OCI-LY1 (cell line): ENCODE results near the gene COL1A2.

Experiments
- EZH2 ChIP-seq: fragments of 200-600 bp; sonication (generic), shearing (Covaris generic); IDR thresholded peaks from 2 replicates; pipeline ENCODE4 v1.8.0; 2017; ENCODE audit warnings: borderline replicate concordance, mixed run types, mild to moderate bottlenecking, antibody characterized with exemption, low read length, moderate library complexity, mixed read lengths
- TF ChIP-seq, protein P1 (sequence below): fragments of 200-600 bp; sonication (generic), shearing (Covaris generic); IDR thresholded peaks from 2 replicates; pipeline ENCODE4 v1.5.1; 2017; ENCODE audit warnings: mild to moderate bottlenecking, antibody characterized with exemption, low read length, moderate library complexity, mixed read lengths

DNA sequence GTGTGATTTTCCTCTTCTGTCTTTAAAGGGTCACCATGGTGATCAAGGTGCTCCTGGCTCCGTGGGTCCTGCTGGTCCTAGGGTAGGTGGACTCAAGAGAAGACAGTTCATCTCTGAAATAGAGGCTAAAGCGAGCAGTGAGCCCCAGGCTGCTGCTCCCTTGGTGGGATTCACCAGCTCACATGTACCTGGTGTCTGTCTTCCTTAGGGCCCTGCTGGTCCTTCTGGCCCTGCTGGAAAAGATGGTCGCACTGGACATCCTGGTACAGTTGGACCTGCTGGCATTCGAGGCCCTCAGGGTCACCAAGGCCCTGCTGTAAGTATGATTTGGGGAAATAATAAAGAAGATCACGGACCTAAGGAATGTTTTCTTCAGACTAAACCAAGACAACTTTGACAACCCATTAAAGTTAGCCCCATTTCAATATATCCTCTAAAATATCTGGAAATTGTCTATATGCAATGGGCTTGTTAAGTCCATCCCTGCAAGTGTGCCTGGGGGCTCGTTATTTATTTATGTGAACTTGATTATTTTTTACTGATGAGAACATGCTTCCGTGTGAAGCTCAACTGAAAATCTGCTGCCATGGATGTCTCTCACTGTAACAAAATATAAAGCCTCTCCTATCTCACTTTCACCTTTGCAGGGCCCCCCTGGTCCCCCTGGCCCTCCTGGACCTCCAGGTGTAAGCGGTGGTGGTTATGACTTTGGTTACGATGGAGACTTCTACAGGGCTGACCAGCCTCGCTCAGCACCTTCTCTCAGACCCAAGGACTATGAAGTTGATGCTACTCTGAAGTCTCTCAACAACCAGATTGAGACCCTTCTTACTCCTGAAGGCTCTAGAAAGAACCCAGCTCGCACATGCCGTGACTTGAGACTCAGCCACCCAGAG is 32.5 kb downstream of the COL1A2 start:
- TF ChIP-seq, protein P1, sequence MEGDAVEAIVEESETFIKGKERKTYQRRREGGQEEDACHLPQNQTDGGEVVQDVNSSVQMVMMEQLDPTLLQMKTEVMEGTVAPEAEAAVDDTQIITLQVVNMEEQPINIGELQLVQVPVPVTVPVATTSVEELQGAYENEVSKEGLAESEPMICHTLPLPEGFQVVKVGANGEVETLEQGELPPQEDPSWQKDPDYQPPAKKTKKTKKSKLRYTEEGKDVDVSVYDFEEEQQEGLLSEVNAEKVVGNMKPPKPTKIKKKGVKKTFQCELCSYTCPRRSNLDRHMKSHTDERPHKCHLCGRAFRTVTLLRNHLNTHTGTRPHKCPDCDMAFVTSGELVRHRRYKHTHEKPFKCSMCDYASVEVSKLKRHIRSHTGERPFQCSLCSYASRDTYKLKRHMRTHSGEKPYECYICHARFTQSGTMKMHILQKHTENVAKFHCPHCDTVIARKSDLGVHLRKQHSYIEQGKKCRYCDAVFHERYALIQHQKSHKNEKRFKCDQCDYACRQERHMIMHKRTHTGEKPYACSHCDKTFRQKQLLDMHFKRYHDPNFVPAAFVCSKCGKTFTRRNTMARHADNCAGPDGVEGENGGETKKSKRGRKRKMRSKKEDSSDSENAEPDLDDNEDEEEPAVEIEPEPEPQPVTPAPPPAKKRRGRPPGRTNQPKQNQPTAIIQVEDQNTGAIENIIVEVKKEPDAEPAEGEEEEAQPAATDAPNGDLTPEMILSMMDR: no peak
- no peak for TF ChIP-seq EZH2
